DND-41 (cell line): ENCODE data around the gene PVRIG.
"Not testable (repeated sequence)": the region's sequence is repeated elsewhere in the genome, so short reads cannot be mapped to it uniquely, and the experiment has no call there.

Experiments
- ATAC-seq: fragments of 200-7000 bp; cut with Tn5 transposase; 3 replicates; pipeline ENCODE4 v1.9.1; 2021; ENCODE audit warnings: low read depth; ENCODE audit not compliant: insufficient read depth
- DNase-seq: peaks from one replicate; pipeline ENCODE4 v3.0.0-alpha.2; 2020
- H2AFZ ChIP-seq: 2 replicates; pipeline ENCODE4 v1.6.0; 2012; ENCODE audit warnings: low read depth, low read length
- H3K27ac ChIP-seq: 2 replicates; pipeline ENCODE4 v1.5.1; 2012; ENCODE audit warnings: low read length, inconsistent platforms
- H3K27me3 ChIP-seq: fragments of 200-600 bp; sonication (generic); 2 replicates; pipeline ENCODE4 v1.6.0; 2012; ENCODE audit warnings: low read length, mild to moderate bottlenecking, inconsistent platforms; ENCODE audit not compliant: insufficient read depth, poor library complexity
- H3K36me3 ChIP-seq: 2 replicates; pipeline ENCODE4 v1.5.1; 2012; ENCODE audit warnings: low read length, inconsistent platforms; ENCODE audit not compliant: insufficient read depth
- H3K4me1 ChIP-seq: 2 replicates; pipeline ENCODE4 v1.5.1; 2012; ENCODE audit warnings: mild to moderate bottlenecking, low read length; ENCODE audit not compliant: insufficient read depth
- H3K4me2 ChIP-seq: 2 replicates; pipeline ENCODE4 v1.6.0; 2012; ENCODE audit warnings: mild to moderate bottlenecking, moderate library complexity, low read length, inconsistent platforms; ENCODE audit not compliant: insufficient read depth
- H3K4me3 ChIP-seq, 2 experiments: fragments of 200-600 bp in 1 of 2; shearing (Covaris generic) in 1 of 2; 2 replicates each; pipeline ENCODE4 v1.5.1; 2012 to 2016; ENCODE audit warnings: inconsistent platforms in 2 of 2, low read length in 2 of 2, mild to moderate bottlenecking in 2 of 2, low read depth in 1 of 2, moderate library complexity in 1 of 2
- H3K79me2 ChIP-seq: 2 replicates; pipeline ENCODE4 v1.6.0; 2012; ENCODE audit warnings: low read length, inconsistent platforms; ENCODE audit not compliant: insufficient read depth
- H3K9ac ChIP-seq: 2 replicates; pipeline ENCODE4 v1.6.0; 2012; ENCODE audit warnings: low read depth, mild to moderate bottlenecking, inconsistent platforms, low read length, moderate library complexity
- H3K9me3 ChIP-seq: 2 replicates; pipeline ENCODE4 v1.5.1; 2012; ENCODE audit warnings: low read length, moderate library complexity, mild to moderate bottlenecking, inconsistent platforms; ENCODE audit not compliant: insufficient read depth, severe bottlenecking
- H4K20me1 ChIP-seq: 2 replicates; pipeline ENCODE4 v1.6.0; 2012; ENCODE audit warnings: low read length; ENCODE audit not compliant: insufficient read depth
- CTCF ChIP-seq: IDR thresholded peaks from 2 replicates; pipeline ENCODE4 v1.5.1; 2012; ENCODE audit warnings: borderline replicate concordance, low read length, moderate library complexity, mild to moderate bottlenecking; ENCODE audit not compliant: poor library complexity, severe bottlenecking; ENCODE audit errors: extremely low read depth
- EZH2 ChIP-seq: IDR thresholded peaks from 3 replicates; pipeline ENCODE4 v1.6.1; 2012; ENCODE audit warnings: borderline replicate concordance, low read depth, mild to moderate bottlenecking, moderate library complexity, low read length, inconsistent platforms; ENCODE audit not compliant: severe bottlenecking

Gene PVRIG

GRCh38 chr7:100220586-100221230, 959 bp downstream of the PVRIG start:
- Histone ChIP-seq H2AFZ (no peak overlapping the region), H3K4me2 (no peak overlapping the region), H4K20me1 (no peaks in the 10 kb centered on the region; the same call in 1 of the 2 replicates), H3K9ac (peak overlapping the region; percentile 36), H3K27ac (peak overlapping the region; percentile 79), H3K79me2 (no peaks in the 10 kb centered on the region), H3K27me3 (no peaks in the 10 kb centered on the region), H3K36me3 (peaks cover 42% of the 10 kb centered on the region), H3K9me3 (no peaks in the 10 kb centered on the region), H3K4me3 (no peak overlapping the region), H3K4me1 (peaks cover 28% of the 10 kb centered on the region)
- TF ChIP-seq EZH2, result no peak
- DNase-seq (peak; percentile 19), ATAC-seq (peak; percentile 18)

- peak; percentile 65 for ATAC-seq
- H3K4me3 ChIP-seq, result no peak overlapping the region
- H3K27me3 ChIP-seq, result no peaks in the 10 kb centered on the region
- TF ChIP-seq EZH2 (no peak), CTCF (no peak)
- H3K4me2 ChIP-seq, result no peak overlapping the region
- peaks cover 42% of the 10 kb centered on the region for H3K36me3 ChIP-seq
- H3K4me1 ChIP-seq, result peaks cover 28% of the 10 kb centered on the region
- H3K9me3 ChIP-seq, result no peaks in the 10 kb centered on the region
- peak; percentile 73 for DNase-seq
- peak overlapping the region; percentile 39 for H3K9ac ChIP-seq
- H4K20me1 ChIP-seq, result no peaks in the 10 kb centered on the region; the same call in 1 of the 2 replicates
- H3K27ac ChIP-seq, result peak overlapping the region; percentile 79
- H2AFZ ChIP-seq, result no peak overlapping the region
- H3K79me2 ChIP-seq, result no peaks in the 10 kb centered on the region
These were observed 1.5 kb downstream of the PVRIG start for GRCh38 chr7:100221231-100221718.

GRCh38 chr7:100221767-100222444, 2.2 kb downstream of the PVRIG start:
- ATAC-seq (no peak), DNase-seq (no peak)
- no peaks in the 10 kb centered on the region for H3K27me3 ChIP-seq
- H3K36me3 ChIP-seq, result peaks cover 42% of the 10 kb centered on the region
- H4K20me1 ChIP-seq, result no peaks in the 10 kb centered on the region; the same call in 1 of the 2 replicates
- no peak overlapping the region for H3K4me3 ChIP-seq
- H3K79me2 ChIP-seq, result no peaks in the 10 kb centered on the region
- no peak for TF ChIP-seq EZH2
- no peak for TF ChIP-seq CTCF
- H3K9me3 ChIP-seq, result no peaks in the 10 kb centered on the region
- H3K27ac ChIP-seq, result peak overlapping the region; percentile 79
- H3K4me2 ChIP-seq, result no peak overlapping the region
- H3K4me1 ChIP-seq, result peaks cover 28% of the 10 kb centered on the region
- H3K9ac ChIP-seq, result peak overlapping the region; percentile 39
- H2AFZ ChIP-seq, result no peak overlapping the region

- no peaks in the 10 kb centered on the region for H3K9me3 ChIP-seq
- DNase-seq, result no peak
- no peaks in the 10 kb centered on the region; the same call in 1 of the 2 replicates for H4K20me1 ChIP-seq
- no peaks in the 10 kb centered on the region for H3K27me3 ChIP-seq
- no peak overlapping the region for H3K9ac ChIP-seq
- no peak overlapping the region for H3K4me2 ChIP-seq
- ATAC-seq, result no peak
- no peak overlapping the region for H2AFZ ChIP-seq
- no peak overlapping the region for H3K4me3 ChIP-seq
- TF ChIP-seq EZH2 (no peak), CTCF (no peak)
- H3K79me2 ChIP-seq, result no peaks in the 10 kb centered on the region
- peak overlapping the region; percentile 79; the same call in 1 of the 2 replicates for H3K27ac ChIP-seq
- peaks cover 28% of the 10 kb centered on the region for H3K4me1 ChIP-seq
- peaks cover 42% of the 10 kb centered on the region for H3K36me3 ChIP-seq
These were observed 2.8 kb downstream of the PVRIG start for GRCh38 chr7:100222445-100223132.

GRCh38 chr7:100223376-100223927, 3.7 kb downstream of the PVRIG start:
- H3K4me2 ChIP-seq, H3K79me2 ChIP-seq: not testable (repeated sequence)
- H3K36me3 ChIP-seq, result peaks cover 42% of the 10 kb centered on the region

More at GRCh38 chr7:100223376-100223927, 3.7 kb downstream of the PVRIG start:
- H3K4me1 ChIP-seq, result peaks cover 28% of the 10 kb centered on the region
- not testable (repeated sequence) for H4K20me1 ChIP-seq, DNase-seq, H3K9ac ChIP-seq, H3K27ac ChIP-seq, H3K4me3 ChIP-seq, ATAC-seq, H2AFZ ChIP-seq, H3K9me3 ChIP-seq, H3K27me3 ChIP-seq
